SU-DHL-6 (cell line): ENCODE measurements around the gene KITLG.

Experiments
- H2AFZ ChIP-seq: fragments of 200-600 bp; sonication (generic); 2 replicates; pipeline ENCODE4 v1.6.1; 2014; ENCODE audit warnings: low read depth, mild to moderate bottlenecking, moderate library complexity, mixed read lengths, antibody characterized with exemption, low read length; ENCODE audit not compliant: severe bottlenecking
- H3F3A ChIP-seq: fragments of 200-600 bp; shearing (Covaris generic); 2 replicates; pipeline ENCODE4 v1.6.0; 2016; ENCODE audit warnings: antibody characterized with exemption, mild to moderate bottlenecking; ENCODE audit not compliant: insufficient read depth
- H3K27ac ChIP-seq: fragments of 200-600 bp; sonication (generic); 2 replicates; pipeline ENCODE4 v1.5.1; 2016; ENCODE audit warnings: low read depth, mild to moderate bottlenecking, low read length, moderate library complexity, mixed read lengths
- H3K27me3 ChIP-seq: fragments of 200-600 bp; sonication (generic), shearing (Covaris generic); 2 replicates; pipeline ENCODE4 v1.6.0; 2014; ENCODE audit warnings: mild to moderate bottlenecking, low read length
- H3K36me3 ChIP-seq: fragments of 200-600 bp; sonication (generic); 2 replicates; pipeline ENCODE4 v1.6.1; 2014; ENCODE audit warnings: mild to moderate bottlenecking, low read length, mixed read lengths
- H3K4me2 ChIP-seq: fragments of 300-600, 200-600 bp; shearing (Covaris generic), sonication (generic); 2 replicates; pipeline ENCODE4 v1.6.0; 2014; ENCODE audit warnings: low read length, low read depth, mild to moderate bottlenecking; ENCODE audit not compliant: poor library complexity, severe bottlenecking
- H3K4me3 ChIP-seq: fragments of 200-600 bp; sonication (generic); 2 replicates; pipeline ENCODE4 v1.5.1; 2014; ENCODE audit warnings: antibody characterized with exemption, low read length, mild to moderate bottlenecking, mixed read lengths; ENCODE audit not compliant: insufficient read depth, poor library complexity, severe bottlenecking
- H3K79me2 ChIP-seq: fragments of 200-600 bp; sonication (generic); 2 replicates; pipeline ENCODE4 v1.6.1; 2014; ENCODE audit warnings: mild to moderate bottlenecking, low read length, moderate library complexity; ENCODE audit not compliant: insufficient read depth
- H3K9ac ChIP-seq: fragments of 200-600 bp; sonication (generic); 2 replicates; pipeline ENCODE4 v1.7.0; 2014; ENCODE audit warnings: mild to moderate bottlenecking, low read length
- H3K9me2 ChIP-seq: fragments of 200-600 bp; sonication (generic); replicated peaks from 2 replicates; pipeline ENCODE4 v1.6.1; 2014; ENCODE audit warnings: low read length; ENCODE audit not compliant: insufficient read depth
- H3K9me3 ChIP-seq: fragments of 200-600 bp; sonication (generic); 2 replicates; pipeline ENCODE4 v1.6.1; 2014; ENCODE audit warnings: low read length, mixed read lengths; ENCODE audit not compliant: insufficient read depth
- H4K20me1 ChIP-seq: fragments of 200-600 bp; sonication (generic); 2 replicates; pipeline ENCODE4 v1.6.1; 2014; ENCODE audit warnings: low read depth, mild to moderate bottlenecking, antibody characterized with exemption, low read length, moderate library complexity, mixed read lengths
- EZH2phosphoT487 ChIP-seq: fragments of 200-600 bp; sonication (generic), shearing (Covaris generic); conservative IDR thresholded peaks from 2 replicates; pipeline ENCODE4 v1.6.1; 2018; ENCODE audit warnings: mild to moderate bottlenecking, antibody characterized with exemption, low read length, moderate library complexity, mixed read lengths
- TF ChIP-seq, protein P1 (sequence below): fragments of 200-600 bp; sonication (generic); IDR thresholded peaks from one replicate; pipeline ENCODE4 v1.5.1; 2017; ENCODE audit warnings: antibody characterized with exemption, mild to moderate bottlenecking, low read length, moderate library complexity; ENCODE audit not compliant: insufficient read depth, poor library complexity, severe bottlenecking

The KITLG gene

DNA sequence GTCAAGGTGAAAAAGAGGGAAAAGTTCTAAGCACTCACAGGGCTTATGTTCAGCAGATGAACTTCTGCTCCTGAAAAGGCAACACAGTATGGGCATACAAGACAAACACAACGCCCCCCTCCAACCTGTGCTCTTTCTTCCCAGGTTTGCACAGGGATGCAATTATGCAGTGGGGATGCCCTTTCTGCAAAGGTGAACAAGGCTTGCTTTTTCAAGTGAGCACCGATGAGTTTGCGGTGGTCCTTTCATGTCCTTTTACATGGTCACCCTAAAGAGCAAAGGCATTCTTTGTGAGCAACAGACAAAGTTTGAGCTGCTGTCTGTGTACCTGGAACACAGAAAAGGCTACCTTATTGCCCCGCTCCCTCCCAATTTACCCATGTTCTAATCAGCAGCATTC, 6.7 kb downstream of the KITLG start:
- Histone ChIP-seq H3K36me3 (no peaks in the 10 kb centered on the region), H3K79me2 (no peaks in the 10 kb centered on the region), H3F3A (no peaks in the 10 kb centered on the region), H3K9ac (no peak overlapping the region), H2AFZ (no peak overlapping the region), H3K27ac (no peak overlapping the region), H3K27me3 (no peaks in the 10 kb centered on the region), H3K4me2 (no peak overlapping the region), H3K9me3 (no peaks in the 10 kb centered on the region), H4K20me1 (no peaks in the 10 kb centered on the region), H3K9me2 (no peaks in the 10 kb centered on the region), H3K4me3 (no peak overlapping the region)
- TF ChIP-seq, protein P1, sequence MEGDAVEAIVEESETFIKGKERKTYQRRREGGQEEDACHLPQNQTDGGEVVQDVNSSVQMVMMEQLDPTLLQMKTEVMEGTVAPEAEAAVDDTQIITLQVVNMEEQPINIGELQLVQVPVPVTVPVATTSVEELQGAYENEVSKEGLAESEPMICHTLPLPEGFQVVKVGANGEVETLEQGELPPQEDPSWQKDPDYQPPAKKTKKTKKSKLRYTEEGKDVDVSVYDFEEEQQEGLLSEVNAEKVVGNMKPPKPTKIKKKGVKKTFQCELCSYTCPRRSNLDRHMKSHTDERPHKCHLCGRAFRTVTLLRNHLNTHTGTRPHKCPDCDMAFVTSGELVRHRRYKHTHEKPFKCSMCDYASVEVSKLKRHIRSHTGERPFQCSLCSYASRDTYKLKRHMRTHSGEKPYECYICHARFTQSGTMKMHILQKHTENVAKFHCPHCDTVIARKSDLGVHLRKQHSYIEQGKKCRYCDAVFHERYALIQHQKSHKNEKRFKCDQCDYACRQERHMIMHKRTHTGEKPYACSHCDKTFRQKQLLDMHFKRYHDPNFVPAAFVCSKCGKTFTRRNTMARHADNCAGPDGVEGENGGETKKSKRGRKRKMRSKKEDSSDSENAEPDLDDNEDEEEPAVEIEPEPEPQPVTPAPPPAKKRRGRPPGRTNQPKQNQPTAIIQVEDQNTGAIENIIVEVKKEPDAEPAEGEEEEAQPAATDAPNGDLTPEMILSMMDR: no peak
- TF ChIP-seq EZH2phosphoT487: no peak

DNA sequence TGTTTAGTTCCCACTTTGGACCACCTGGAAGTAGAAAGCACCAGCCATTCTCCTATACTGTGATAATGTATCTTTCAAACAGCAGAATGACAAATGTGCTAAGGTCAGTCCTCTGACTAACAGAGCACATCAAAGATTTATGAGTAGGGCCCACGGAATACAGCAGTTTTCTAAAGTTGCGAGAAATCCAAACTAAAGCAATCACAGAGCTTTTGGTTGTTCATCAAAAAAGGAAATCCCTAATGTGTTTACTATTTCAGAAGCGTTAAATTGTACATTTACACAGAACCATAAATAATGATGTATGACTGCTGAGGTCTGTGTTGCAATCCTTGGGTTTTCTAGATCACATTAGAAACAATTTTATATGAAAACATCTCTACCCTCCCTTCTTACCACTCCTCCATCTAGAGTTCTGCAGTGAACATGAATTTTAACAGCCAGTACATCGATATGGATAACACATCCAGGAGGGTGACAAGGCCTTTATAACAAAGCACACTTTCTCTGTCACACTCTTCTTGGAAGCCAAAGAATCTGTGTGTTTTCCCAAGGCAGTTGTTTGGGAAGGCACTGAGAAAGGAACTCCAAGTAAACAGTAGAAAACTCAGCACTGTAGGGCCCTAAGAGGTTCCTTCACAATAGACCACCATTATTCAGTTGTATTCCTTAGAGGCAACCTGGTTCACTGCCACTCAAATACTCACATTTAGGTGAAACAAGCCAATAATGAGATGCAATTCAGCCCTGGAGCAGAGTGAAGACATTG, 7.3 kb downstream of the KITLG start:
- H3K79me2 ChIP-seq: no peaks in the 10 kb centered on the region
- no peaks in the 10 kb centered on the region for H3K9me2 ChIP-seq
- no peaks in the 10 kb centered on the region for H4K20me1 ChIP-seq
- TF ChIP-seq EZH2phosphoT487: no peak
- TF ChIP-seq, protein P1: no peak
- H3K9me3 ChIP-seq: no peaks in the 10 kb centered on the region
- H3K27ac ChIP-seq: no peak overlapping the region
- H3K36me3 ChIP-seq: no peaks in the 10 kb centered on the region
- no peak overlapping the region for H3K9ac ChIP-seq
- H2AFZ ChIP-seq: no peak overlapping the region
- no peak overlapping the region for H3K4me2 ChIP-seq
- no peaks in the 10 kb centered on the region for H3F3A ChIP-seq
- no peaks in the 10 kb centered on the region for H3K27me3 ChIP-seq
- no peak overlapping the region for H3K4me3 ChIP-seq

DNA sequence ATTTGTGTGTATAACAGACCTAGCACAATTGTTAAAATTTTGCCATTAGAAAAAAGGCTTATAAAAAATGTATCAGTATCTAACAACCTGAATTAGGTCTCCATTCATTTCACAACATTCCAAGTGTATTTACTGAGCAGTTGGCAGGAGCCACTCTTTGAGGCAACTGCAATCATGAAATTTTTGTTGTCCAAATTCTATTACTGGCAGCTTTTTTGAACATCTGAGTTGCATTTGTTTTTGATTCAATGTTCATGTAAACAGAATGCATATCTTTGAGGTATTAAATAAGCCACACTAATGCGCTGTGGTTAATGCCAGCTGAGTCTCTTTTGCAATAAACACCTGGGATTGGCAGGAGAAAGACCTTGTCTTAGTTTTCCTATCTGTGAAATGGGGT, 8.7 kb downstream of the KITLG start:
- Histone ChIP-seq H3K79me2 (no peaks in the 10 kb centered on the region), H2AFZ (no peak overlapping the region), H3K4me3 (no peak overlapping the region), H3K9me2 (no peaks in the 10 kb centered on the region), H3K9ac (no peak overlapping the region), H3K27ac (no peak overlapping the region), H3K9me3 (no peaks in the 10 kb centered on the region), H3F3A (no peaks in the 10 kb centered on the region), H3K27me3 (no peaks in the 10 kb centered on the region), H3K4me2 (no peak overlapping the region), H3K36me3 (no peaks in the 10 kb centered on the region), H4K20me1 (no peaks in the 10 kb centered on the region)
- TF ChIP-seq EZH2phosphoT487: no peak
- TF ChIP-seq, protein P1: no peak
